Lower leg skin (tissue), 3 donors: ENCODE measurements around the gene EGR2.

Source experiments
- CTCF ChIP-seq, 3 donors: fragments of 450-650 bp; IDR thresholded peaks; one replicate each; pipeline ENCODE4 v1.5.1; 2016; ENCODE audit warnings: antibody characterized with exemption in 3 of 3, mild to moderate bottlenecking in 3 of 3, moderate library complexity in 2 of 3
- POLR2A ChIP-seq, 2 donors: fragments of 450-650 bp; IDR thresholded peaks; one replicate each; pipeline ENCODE4 v1.6.1; 2016 to 2017; ENCODE audit warnings: antibody characterized with exemption in 2 of 2, mild to moderate bottlenecking in 1 of 2, moderate library complexity in 1 of 2

DNA sequence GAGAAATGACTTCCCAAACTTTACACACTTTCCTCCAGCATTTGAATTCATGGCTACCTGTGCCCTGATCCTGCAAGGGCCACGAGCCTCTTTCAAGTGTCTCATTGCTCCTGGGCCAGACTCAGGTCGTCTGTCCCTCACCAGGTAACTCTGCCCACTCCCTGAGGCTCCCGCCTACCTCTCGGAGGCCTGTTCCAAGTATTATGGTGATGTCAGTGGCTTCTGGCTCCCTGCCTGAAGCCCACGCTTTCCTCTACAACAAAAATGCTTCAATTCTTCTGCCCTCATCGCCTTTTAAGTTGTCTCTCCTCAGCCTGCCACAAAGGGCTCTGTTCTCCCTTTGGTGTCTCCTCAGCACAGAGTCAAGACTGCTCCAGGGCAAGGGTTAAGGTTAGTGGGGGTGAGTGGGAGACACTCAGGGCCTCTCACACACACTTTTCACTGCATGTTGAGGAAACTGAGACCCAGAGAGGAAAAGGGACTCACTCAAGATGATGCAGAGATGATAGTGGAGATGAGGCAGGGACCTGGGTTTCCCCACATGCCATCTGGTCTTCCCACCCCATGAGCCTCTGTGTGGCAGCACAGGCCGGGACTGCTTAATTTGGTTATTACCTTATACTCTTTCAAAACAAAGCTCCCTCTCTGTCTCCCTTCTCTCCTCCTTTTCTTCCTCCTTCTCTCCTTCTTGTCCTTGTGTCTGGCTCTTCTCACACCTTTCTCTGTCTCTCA is 28.3 kb upstream of the EGR2 start:
- TF ChIP-seq CTCF (IDR thresholded peaks at IDR 0.05) = no peak
- TF ChIP-seq POLR2A (IDR thresholded peaks at IDR 0.05) = no peak
